SH-SY5Y (cell line): Measurements from ENCODE around the gene FKBP5.

Source experiments
- GATA2 ChIP-seq: IDR thresholded peaks from 2 replicates; pipeline ENCODE4 v1.6.1; 2011; ENCODE audit warnings: mild to moderate bottlenecking, low read depth, low read length
- GATA3 ChIP-seq: IDR thresholded peaks from 2 replicates; pipeline ENCODE4 v1.6.1; 2011; ENCODE audit warnings: low read depth, mild to moderate bottlenecking, low read length, moderate library complexity

GRCh38 chr6:35729722-35730121, 41.0 kb upstream of the FKBP5 start:
- TF ChIP-seq GATA2 (no peak), GATA3 (no peak)
